Measurements from ENCODE around the gene LPCAT3.
A peak's percentile ranks its signal among the peaks of the same experiment; 100 is the strongest.

LPCAT3 gene

DNA sequence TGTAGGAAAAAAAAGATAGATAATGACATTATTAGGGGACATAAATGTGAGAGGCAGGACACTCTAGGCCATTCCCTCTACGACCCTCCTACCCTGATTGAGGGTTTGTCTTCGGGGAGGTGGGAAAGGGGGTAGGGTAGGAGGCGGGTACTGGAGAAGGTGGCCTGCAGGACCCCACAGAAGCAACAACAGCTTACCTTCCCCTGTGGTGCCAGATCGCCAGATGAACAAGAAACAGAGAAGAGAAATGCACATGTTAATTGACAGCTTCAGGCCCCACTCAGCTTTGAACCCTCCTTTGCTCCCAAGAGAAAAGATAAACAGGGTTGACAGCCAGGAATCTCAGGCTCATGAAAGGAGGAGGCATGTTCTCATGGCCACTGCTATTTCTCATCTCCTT, 52.6 kb downstream of the LPCAT3 start:
- DNase-seq (ENCODE audit: insufficient read length, low spot score) (no peak), FAIRE-seq (no peak)

DNA sequence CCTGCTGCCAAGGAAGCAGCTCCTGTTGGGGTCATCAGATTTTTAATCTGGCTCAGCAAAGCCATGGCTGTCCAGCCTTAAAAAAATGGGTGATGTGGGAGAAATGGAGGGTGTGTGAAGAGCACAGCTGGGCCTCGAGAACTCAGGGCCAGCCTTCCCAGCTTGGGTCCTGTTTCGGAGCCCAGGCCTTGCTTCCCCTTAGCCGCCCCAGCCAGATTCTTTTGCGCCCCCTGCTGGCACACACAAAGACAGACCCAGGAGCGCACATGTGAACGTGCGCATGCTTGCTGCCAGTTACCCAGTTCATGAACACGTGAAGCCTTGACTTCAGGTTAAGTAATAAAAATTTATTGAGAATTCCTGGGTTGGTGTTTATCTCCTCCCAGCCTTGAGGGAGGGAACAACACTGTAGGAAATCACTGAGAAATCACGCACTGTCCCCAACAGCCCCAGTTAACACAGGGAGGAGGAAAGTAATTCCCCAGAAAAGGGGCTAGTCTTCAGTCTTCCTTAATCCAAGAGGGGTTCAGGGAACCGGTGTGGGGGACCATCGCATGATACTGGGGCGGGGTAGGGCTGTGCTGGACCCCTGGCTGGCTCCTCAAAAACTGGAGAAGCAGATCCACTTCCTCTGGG, 53.1 kb downstream of the LPCAT3 start:
- peak; percentile 92 for FAIRE-seq

DNA sequence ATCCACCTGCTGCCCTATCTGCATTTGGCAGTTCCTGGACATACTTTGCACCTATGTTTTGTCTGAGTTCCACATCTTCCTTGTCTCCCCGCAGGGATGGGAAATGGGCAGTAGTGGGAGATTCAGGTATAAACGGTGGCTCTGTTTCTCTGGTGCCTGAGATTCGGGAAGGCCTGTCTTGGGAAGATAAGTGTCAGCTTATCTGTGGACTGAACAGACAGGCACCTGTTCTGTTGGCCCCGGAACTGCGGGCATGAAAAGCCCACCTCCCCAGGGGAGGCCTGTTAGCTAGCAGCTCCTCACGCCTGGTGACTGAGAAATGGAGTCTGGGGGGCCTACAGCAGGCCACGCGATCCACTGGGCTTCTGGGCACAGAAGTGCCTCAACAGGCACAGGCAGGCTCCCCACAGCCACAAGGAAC, 53.7 kb downstream of the LPCAT3 start:
- DNase-seq (ENCODE audit: insufficient read length, low spot score) (no peak), FAIRE-seq (no peak)

More for the DNA sequence above, 53.1 kb downstream of the LPCAT3 start:
- DNase-seq (ENCODE audit: insufficient read length, low spot score): peak; percentile 68

GRCh38 chr12:6963791-6964413, 54.4 kb downstream of the LPCAT3 start:
- FAIRE-seq (no peak), DNase-seq (ENCODE audit: insufficient read length, low spot score) (no peak)

DNA sequence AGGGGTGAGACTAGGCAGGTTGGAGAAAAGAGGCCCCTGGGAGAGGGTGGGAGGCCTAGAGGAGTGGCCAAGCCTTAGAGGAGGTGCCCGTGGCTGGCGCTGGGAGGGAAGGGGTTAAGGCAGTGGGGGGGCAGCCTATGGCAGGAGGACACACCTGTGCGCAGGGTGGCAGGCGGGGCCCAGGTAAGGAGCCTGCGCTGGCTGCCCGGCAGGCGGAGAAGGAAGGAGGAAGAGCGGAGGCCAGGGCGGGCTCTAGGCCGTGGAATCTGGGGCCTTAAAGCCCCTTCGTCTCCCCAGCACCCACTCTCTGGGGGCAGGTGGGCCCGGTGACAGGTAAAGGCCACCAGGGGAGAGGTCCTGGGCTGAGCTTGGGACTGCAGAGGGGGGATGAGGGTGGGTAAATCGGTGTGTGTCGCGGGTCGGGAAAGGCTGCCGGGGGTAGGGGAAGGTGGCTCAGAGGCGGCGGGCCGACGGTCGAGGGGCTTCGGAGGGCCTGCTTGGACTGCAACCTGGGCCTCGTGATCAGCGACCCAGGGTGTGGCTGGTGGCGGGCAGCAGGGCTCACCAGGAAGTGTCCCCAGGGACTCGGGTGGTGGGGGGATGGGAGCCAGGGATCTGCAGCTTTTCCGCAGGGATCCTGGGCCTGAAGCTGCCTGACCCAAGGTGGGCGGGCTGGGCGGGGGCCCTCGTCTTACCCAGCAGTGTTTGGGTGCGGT, 55.1 kb downstream of the LPCAT3 start:
- no peak for DNase-seq (ENCODE audit: insufficient read length, low spot score)
- no peak for FAIRE-seq

DNA sequence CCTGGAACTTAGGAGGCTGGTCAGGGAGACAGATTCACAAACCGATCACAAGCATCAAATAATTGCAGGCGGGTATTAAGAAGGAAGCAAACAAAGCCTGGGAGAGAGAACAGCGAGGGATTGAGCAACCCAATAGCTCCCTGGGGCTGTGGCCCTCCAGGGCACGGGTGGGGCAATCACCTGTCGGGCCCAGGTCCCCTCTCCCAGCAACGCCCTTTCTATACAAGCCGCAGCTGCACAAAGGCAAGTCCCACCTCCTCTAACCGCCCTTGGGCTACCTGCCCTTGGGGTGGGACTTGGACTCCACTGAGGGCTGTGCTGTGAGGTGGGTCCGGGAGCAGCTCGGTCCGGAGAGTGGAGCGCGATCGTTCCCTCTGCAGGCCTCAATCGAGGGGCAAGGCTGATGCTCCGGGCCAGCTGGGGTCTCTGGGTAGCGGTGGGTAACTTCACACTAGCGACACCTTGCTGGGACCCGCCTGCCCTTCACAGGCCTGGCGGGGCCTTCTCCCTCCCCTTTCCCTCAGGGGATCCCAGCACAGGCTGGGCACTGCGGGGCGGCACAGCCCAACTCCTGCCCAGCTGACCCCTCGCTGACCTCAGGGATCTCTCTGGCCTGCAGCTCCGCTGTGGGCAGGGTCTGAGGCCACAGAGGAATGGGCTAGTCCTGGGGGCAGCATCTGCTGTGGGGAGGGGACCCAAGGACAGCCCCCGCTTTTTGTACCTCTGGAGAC, 55.8 kb downstream of the LPCAT3 start:
- DNase-seq (ENCODE audit: insufficient read length, low spot score) (no peak), FAIRE-seq (no peak)

DNA sequence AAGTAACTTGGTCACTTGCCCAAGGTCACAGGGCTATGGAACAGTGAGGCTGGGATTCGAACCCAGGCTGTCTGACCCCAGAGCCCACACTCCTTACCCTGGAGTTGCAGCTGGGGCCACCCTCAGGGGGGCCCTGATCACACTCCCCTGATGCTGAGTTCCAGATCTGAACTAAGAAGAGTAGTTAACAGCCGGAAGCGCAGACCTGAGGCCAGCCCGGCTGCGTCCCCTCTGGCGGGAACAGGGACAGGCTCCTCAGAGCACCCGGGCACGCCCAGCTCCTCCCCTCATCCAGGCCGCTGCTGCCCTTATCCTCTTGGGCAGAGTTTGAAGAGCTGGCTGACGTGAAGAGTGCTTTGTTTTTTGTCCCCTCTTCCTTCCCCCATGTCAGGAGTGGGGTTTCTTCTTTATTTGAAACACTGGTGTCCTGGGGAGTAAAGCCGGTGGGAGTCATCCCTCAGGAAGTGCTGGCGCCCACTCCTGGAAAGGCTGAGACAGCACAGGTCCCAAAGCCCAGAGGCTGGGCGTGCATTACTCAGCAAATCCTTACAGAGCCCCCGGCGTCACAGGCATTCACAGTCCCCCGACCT, 56.5 kb downstream of the LPCAT3 start:
- FAIRE-seq (peak; percentile 92), DNase-seq (ENCODE audit: insufficient read length, low spot score) (no peak)

GRCh38 chr12:6961278-6961694, 57.0 kb downstream of the LPCAT3 start:
- no peak for FAIRE-seq
- DNase-seq (ENCODE audit: insufficient read length, low spot score): no peak

DNA sequence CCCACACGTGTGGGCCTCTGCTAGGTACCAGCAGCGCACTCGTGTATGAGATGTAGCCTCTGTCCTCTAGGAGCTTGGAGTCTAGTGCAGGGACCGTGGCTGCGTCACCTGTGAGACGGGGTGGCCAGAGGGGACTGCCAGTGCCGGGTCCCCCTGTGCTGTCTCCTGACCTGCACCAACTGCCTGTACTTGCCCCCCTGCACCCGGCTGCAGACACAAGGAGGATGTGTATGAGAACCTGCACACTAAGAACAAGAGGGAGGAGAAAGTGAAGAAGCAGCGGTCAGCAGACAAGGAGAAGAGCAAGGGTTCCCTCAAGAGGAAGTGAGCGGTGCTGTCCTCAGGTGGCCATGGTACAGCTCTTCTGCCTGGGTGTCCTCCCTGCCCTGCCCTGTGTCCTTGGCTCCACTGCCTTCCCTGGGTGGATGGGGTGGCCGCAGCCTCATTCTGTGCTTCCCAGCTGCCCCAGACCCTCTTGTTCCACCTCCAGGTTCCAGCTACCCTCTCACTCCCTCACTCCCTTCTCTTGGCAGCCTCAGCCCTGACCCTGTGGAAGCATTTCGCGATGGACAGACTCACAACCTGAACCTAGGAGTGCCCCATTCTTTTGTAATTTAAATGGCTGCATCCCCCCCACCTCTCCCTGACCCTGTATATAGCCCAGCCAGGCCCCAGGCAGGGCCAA, 57.5 kb downstream of the LPCAT3 start:
- DNase-seq (ENCODE audit: insufficient read length, low spot score): no peak
- FAIRE-seq: peak; percentile 96

- no peak for FAIRE-seq
- no peak for DNase-seq (ENCODE audit: insufficient read length, low spot score)
Observed at GRCh38 chr12:6959805-6960592, 58.3 kb downstream of the LPCAT3 start.

GRCh38 chr12:6959058-6959804, 59.0 kb downstream of the LPCAT3 start:
- DNase-seq (ENCODE audit: insufficient read length, low spot score): no peak
- FAIRE-seq: peak; percentile 97

GRCh38 chr12:6958609-6959057, 59.6 kb downstream of the LPCAT3 start:
- FAIRE-seq (no peak), DNase-seq (ENCODE audit: insufficient read length, low spot score) (no peak)

- FAIRE-seq: peak; percentile 67
- no peak for DNase-seq (ENCODE audit: insufficient read length, low spot score)
Observed at GRCh38 chr12:6957741-6958608, 60.3 kb downstream of the LPCAT3 start.

GRCh38 chr12:6957151-6957701, 61.0 kb downstream of the LPCAT3 start:
- no peak for DNase-seq (ENCODE audit: insufficient read length, low spot score)
- peak; percentile 53 for FAIRE-seq

DNA sequence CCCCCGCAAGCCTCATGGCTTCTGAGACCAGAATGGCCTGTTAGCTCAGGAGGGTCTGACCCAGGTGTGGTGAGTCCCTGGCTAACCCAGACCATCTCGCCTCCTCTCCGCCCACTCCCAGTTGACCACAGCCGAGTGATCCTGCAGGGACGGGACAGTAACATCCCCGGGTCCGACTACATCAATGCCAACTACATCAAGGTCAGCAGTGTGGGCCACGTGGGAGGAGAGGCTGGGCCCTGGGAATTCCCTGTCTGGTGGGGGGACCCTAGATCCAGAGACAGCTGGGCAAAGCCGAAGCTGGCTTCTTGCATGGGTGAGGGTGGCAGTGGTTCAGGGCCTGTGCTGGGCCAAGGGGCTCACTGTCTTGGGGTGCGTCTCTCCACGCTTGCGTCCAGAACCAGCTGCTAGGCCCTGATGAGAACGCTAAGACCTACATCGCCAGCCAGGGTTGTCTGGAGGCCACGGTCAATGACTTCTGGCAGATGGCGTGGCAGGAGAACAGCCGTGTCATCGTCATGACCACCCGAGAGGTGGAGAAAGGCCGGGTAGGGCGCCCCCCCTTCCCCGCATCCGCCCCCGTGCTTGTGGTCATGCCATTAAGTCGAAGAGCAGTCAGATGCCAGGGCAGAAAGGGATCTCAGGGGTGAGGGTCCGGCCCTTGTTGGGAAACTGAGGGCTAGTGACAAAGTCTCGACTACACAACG, 62.1 kb downstream of the LPCAT3 start:
- FAIRE-seq (peak; percentile 78), DNase-seq (ENCODE audit: insufficient read length, low spot score) (no peak)

DNA sequence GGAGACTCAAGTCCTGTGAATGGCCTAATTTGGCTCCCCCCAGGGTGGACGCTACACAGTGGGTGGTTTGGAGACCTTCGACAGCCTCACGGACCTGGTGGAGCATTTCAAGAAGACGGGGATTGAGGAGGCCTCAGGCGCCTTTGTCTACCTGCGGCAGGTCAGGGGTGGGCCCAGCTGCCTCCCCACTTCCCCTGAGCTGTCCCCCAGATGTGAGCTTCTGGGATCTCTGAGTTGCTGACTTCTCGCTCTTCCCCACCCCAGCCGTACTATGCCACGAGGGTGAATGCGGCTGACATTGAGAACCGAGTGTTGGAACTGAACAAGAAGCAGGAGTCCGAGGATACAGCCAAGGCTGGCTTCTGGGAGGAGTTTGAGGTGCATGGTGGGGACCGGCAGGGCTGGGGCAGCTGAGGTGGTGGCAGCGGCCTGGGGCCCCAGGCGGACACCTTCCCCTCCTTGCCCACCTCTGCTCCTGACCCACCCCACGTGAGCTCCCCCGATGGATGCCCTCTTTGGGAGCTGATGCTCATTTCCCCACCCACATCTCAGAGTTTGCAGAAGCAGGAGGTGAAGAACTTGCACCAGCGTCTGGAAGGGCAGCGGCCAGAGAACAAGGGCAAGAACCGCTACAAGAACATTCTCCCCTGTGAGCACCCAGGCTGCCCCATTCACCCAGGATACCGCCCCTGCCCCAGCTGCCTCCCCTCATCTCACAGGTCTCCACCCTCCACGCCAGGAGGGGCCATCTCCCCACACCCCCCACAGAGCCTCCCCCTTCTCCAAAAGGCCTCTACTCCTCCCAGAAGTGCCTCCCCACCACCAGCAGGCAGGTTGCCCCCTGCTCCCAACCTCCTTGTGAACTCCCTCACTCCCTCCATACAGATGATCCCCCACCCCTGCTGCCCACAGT, 62.9 kb downstream of the LPCAT3 start:
- DNase-seq (ENCODE audit: insufficient read length, low spot score) (no peak), FAIRE-seq (peak; percentile 90)

All from GM19239 (cell line).